ENCODE measurements around the gene BCAS3. TPM values are rescaled to one million over a fixed set of nuclear protein-coding genes. Genes with fewer than 3 reads are reported as not detected.

BCAS3 gene
- total RNA-seq, 2 donors from 2014 or later: 28.0 to 37.7 TPM

DNA sequence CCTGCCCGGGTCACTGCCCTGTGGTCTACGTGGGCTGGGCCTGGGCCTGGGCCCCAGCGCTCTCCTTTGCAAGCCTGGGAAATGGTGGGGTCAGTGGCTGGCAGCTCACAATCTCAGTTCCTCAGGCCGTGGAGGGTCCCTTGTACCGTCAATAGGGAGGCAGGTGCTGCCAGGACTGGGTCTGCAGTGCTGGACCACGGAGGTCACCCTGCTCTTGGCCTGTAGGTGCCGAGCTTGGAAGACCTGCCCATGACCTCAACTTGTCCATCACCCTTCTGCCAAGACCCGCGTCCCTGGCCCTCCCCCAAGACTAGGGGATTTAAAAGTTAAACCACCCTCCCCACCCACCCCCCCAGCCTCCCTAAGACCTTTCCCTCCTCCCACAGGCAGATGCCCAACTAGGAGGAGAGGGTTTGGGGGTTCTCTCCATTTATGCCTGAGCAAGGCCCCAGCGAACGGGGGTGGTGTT lies 724.5 kb downstream of the BCAS3 start:
- Mint-ChIP-seq H3K9me3 (no peaks in the 10 kb centered on the region), H3K27ac (no peak overlapping the region), H3K36me3 (ENCODE audit: low read depth) (no peaks in the 10 kb centered on the region), H3K4me1 (peaks cover 3% of the 10 kb centered on the region), H3K27me3 (ENCODE audit: insufficient read depth) (peaks cover 94% of the 10 kb centered on the region), H3K4me3 (no peak overlapping the region)
- Histone ChIP-seq H3K4me1 (ENCODE audit: control insufficient read depth, insufficient read depth, low read length) (no peaks in the 10 kb centered on the region), H3K4me3 (ENCODE audit: low read length) (no peak overlapping the region), H3K27me3 (ENCODE audit: control insufficient read depth, insufficient read depth, low read length, poor library complexity, severe bottlenecking) (peaks cover 95% of the 10 kb centered on the region), H3K9ac (ENCODE audit: extremely low read depth, low read length, poor library complexity, severe bottlenecking) (no peak overlapping the region), H3K9me3 (ENCODE audit: control insufficient read depth, low read length) (no peaks in the 10 kb centered on the region), H3K36me3 (ENCODE audit: control insufficient read depth, insufficient read depth, low read length) (no peaks in the 10 kb centered on the region), H3K27ac (ENCODE audit: low read depth, low read length) (no peak overlapping the region)
- peak; percentile 72 for DNase-seq
- 9 to 14% methylated on average over 3 to 9 of the region's 11 CpGs for WGBS, 2 experiments (ENCODE audit: insufficient coverage in 1 of 2, insufficient read length in 1 of 2)
- TF ChIP-seq CTCF (conservative IDR thresholded peaks at IDR 0.05): no peak

GRCh38 chr17:61402978-61403800 lies 725.5 kb downstream of the BCAS3 start:
- Histone ChIP-seq H3K27ac (ENCODE audit: low read depth, low read length) (no peak overlapping the region), H3K4me1 (ENCODE audit: control insufficient read depth, insufficient read depth, low read length) (no peaks in the 10 kb centered on the region), H3K4me3 (ENCODE audit: low read length) (no peak overlapping the region), H3K36me3 (ENCODE audit: control insufficient read depth, insufficient read depth, low read length) (no peaks in the 10 kb centered on the region), H3K9me3 (ENCODE audit: control insufficient read depth, low read length) (no peaks in the 10 kb centered on the region), H3K9ac (ENCODE audit: extremely low read depth, low read length, poor library complexity, severe bottlenecking) (no peak overlapping the region), H3K27me3 (ENCODE audit: control insufficient read depth, insufficient read depth, low read length, poor library complexity, severe bottlenecking) (peaks cover 95% of the 10 kb centered on the region)
- H3K27me3 Mint-ChIP-seq (ENCODE audit: insufficient read depth): peaks cover 96% of the 10 kb centered on the region
- peak; percentile 81 for DNase-seq
- no peak for TF ChIP-seq CTCF (conservative IDR thresholded peaks at IDR 0.05)
- 2% methylated on average over 25 to 55 of the region's 55 CpGs for WGBS, 2 experiments (ENCODE audit: insufficient coverage in 1 of 2, insufficient read length in 1 of 2)
- no peaks in the 10 kb centered on the region for H3K4me1 Mint-ChIP-seq
- H3K9me3 Mint-ChIP-seq: no peaks in the 10 kb centered on the region
- no peaks in the 10 kb centered on the region for H3K36me3 Mint-ChIP-seq (ENCODE audit: low read depth)
- no peak overlapping the region for H3K27ac Mint-ChIP-seq
- H3K4me3 Mint-ChIP-seq: peak overlapping the region; percentile 36

- no peaks in the 10 kb centered on the region for H3K36me3 ChIP-seq (ENCODE audit: control insufficient read depth, insufficient read depth, low read length)
- Mint-ChIP-seq H3K9me3 (no peaks in the 10 kb centered on the region), H3K4me1 (peaks cover 3% of the 10 kb centered on the region), H3K27me3 (ENCODE audit: insufficient read depth) (peaks cover 96% of the 10 kb centered on the region), H3K4me3 (peak overlapping the region; percentile 5), H3K36me3 (ENCODE audit: low read depth) (no peaks in the 10 kb centered on the region), H3K27ac (no peak overlapping the region)
- WGBS, 2 experiments (ENCODE audit: insufficient coverage in 1 of 2, insufficient read length in 1 of 2): 5 to 6% methylated on average over 28 to 66 of the region's 66 CpGs
- no peak overlapping the region for H3K4me3 ChIP-seq (ENCODE audit: low read length)
- peaks cover 95% of the 10 kb centered on the region for H3K27me3 ChIP-seq (ENCODE audit: control insufficient read depth, insufficient read depth, low read length, poor library complexity, severe bottlenecking)
- no peaks in the 10 kb centered on the region for H3K4me1 ChIP-seq (ENCODE audit: control insufficient read depth, insufficient read depth, low read length)
- no peaks in the 10 kb centered on the region for H3K9me3 ChIP-seq (ENCODE audit: control insufficient read depth, low read length)
- no peak for TF ChIP-seq CTCF (conservative IDR thresholded peaks at IDR 0.05)
- no peak overlapping the region for H3K27ac ChIP-seq (ENCODE audit: low read depth, low read length)
- peak; percentile 80 for DNase-seq
- no peak overlapping the region for H3K9ac ChIP-seq (ENCODE audit: extremely low read depth, low read length, poor library complexity, severe bottlenecking)
Measured at GRCh38 chr17:61403801-61404662, 726.4 kb downstream of the BCAS3 start.
